Measurements from ENCODE around the gene CGB7.
"Not testable (repeated sequence)": the region's sequence is repeated elsewhere in the genome, so short reads cannot be mapped to it uniquely, and the experiment has no call there.

CGB7 gene

DNA sequence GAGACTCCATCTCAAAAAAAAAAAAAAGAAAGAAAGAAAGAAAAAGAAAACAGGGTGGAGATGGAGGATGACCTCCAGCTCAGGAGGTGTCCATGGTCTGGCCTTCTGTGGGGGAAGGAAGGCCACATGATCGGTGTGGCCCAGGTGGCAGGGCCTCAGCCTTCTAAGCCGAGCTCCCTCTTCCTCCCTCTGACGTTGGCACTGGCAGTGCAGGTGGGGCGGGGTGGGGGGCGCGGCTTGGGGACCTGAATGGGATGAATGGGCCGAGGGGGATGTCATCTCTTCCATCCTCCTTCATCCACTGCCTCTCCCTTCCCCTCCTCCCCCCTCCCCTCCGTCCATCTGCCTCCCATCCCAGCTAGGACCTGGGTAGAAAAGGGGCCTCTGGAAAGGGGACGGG, 17.8 kb downstream of the CGB7 start:
- not testable (repeated sequence) for DNase-seq

DNA sequence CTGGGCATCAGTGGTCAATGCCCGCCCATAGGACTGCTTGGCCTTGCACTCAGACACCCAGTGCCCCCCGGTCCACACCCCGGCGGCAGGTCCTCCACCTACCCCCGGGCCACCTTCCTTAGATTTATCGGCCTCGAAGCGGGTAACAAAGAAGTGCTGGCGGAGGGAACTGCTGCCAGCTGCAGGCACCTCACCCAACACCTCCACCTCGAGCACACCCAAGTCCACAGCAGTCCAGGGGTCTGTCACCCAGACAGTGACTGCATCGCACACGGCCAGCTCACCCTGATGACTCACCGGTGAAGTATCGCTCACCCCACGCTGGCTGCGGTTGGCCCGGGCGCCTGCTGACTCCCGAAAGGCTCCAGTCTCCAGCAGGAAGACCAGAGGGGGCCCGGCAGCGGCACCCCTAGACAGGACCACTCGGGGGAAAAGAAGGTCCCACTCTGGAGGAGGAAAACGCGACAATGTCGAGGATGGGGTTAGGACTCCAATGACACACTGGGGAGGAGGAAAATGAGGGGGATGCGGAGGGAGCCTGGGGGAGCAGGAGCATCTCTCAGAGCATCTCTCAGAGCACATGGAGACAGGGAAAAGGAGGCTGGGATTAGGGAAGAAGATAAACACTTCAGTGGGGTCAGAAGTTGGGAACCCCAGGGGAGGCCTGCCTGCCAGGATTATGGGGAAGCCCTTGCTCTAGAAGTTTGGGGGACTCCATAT, 18.8 kb downstream of the CGB7 start:
- DNase-seq: not testable (repeated sequence)

DNA sequence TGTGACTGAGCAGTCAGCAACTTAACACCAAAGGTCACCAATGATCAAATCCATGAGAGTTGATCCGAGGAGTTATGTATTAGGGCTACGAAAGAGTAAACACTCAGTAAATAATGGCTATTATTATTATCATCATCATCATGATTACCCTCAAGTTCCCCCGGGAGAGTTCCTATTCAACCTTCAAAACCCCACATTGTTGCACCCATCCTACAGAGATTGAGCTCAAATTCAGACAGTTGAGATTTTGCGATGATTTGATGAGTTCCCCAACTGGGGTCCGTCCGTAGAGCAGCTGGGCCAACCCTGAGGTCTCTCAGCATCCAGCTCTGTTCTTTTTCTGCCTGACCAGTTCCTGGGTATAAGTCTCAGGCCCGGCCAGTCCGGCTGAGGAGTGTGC, 19.4 kb downstream of the CGB7 start:
- DNase-seq: not testable (repeated sequence)

DNA sequence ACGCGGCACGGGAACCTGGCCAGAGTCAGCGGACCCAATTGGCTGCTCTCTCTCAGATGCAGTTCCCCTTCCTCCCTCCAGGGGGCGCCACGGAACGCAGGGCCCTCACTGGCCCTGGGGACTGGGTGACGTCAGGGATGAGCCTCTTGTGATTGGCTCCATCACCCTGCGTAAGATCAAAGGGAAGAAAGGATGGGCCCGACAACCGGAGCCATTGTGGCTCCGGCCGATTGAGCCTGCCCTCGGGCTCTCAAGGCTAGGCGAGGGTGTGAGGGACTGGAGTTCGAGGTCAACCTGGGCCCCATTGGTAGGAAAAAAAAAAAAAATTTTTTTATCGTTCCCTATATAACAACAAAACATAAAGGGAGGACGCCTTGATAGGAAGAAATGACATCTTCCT, 20.7 kb downstream of the CGB7 start, which contains the start of gene CGB1:
CGB1 (minus strand) TSS at position 81 of the 400 bp plus-strand sequence. CDS start 184 bp downstream, outside the sequence.
- DNase-seq: not testable (repeated sequence)

DNA sequence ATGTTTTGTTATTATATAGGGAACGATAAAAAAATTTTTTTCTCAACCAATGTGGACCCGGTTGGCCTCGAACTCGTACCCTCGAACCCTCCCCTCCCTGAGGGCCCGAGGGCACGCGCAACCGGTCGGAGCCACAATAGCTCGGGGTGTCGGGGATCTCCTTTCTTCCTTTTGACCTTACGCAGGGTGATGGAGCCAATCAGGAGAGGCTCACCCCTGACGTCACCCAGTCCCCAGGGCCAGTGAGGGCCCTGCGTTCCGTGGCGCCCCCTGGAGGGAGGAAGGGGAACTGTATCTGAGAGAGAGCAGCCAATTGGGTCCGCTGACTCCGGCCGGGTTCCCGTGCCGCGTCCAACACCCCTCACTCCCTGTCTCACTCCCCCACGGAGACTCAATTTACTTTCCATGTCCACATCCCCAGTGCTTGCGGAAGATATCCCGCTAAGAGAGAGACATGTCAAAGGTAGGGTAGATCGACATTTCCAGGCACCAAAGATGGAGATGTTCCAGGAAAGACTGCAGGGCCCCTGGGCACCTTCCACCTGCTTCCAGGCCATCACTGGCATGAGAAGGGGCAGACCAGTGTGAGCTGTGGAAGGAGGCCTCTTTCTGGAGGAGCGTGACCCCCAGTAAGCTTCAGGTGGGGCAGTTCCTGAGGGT, 25.8 kb downstream of the CGB7 start, which contains the start of gene CGB2:
CGB2 (plus strand) TSS at position 249 of the 660 bp plus-strand sequence; CDS start at position 455, 206 bp downstream.
- DNase-seq: not testable (repeated sequence)

DNA sequence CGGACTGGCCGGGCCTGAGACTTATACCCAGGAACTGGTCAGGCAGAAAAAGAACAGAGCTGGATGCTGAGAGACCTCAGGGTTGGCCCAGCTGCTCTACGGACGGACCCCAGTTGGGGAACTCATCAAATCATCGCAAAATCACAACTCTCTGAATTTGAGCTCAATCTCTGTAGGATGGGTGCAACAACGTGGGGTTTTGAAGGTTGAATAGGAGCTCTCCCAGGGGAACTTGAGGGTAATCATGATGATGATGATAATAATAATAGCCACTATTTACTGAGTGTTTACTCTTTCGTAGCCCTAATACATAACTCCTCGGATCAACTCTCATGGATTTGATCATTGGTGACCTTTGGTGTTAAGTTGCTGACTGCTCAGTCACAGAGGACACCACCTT, 27.2 kb downstream of the CGB7 start:
- not testable (repeated sequence) for DNase-seq

DNA sequence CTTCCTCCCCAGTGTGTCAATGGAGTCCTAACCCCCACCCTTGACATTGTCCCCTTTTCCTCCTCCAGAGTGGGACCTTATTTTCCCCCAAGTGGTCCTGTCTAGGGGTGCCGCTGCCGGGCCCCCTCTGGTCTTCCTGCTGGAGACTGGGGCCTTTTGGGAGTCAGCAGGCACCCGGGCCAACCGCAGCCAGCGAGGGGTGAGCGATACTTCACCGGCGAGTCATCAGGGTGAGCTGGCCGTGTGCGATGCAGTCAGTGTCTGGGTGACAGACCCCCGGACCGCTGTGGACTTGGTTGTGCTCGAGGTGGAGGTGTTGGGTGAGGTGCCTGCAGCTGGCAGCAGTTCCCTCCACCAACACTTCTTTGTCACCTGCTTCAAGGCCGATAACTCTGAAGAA, 27.8 kb downstream of the CGB7 start:
- not testable (repeated sequence) for DNase-seq

DNA sequence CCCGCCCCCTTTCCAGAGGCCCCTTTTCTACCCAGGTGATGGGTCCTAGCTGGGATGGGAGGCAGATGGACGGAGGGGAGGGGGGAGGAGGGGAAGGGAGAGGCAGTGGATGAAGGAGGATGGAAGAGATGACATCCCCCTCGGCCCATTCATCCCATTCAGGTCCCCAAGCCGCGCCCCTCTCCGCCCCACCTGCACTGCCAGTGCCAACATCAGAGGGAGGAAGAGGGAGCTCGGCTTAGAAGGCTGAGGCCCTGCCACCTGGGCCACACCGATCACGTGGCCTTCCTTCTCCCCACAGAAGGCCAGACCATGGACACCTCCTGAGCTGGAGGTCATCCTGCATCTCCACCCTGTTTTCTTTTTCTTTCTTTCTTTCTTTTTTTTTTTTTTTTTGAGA, 28.9 kb downstream of the CGB7 start:
- DNase-seq: not testable (repeated sequence)

DNA sequence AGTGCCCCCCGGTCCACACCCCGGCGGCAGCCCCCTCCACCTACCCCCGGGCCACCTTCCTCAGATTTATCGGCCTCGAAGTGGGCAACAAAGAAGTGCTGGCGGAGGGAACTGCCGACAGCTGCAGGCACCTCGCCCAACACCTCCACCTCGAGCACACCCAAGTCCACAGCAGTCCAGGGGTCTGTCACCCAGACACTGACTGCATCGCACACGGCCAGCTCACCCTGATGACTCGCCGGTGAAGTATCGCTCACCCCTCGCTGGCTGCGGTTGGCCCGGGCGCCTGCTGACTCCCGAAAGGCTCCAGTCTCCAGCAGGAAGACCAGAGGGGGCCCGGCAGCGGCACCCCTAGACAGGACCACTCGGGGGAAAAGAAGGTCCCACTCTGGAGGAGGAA, 31.9 kb downstream of the CGB7 start:
- DNase-seq: not testable (repeated sequence)

DNA sequence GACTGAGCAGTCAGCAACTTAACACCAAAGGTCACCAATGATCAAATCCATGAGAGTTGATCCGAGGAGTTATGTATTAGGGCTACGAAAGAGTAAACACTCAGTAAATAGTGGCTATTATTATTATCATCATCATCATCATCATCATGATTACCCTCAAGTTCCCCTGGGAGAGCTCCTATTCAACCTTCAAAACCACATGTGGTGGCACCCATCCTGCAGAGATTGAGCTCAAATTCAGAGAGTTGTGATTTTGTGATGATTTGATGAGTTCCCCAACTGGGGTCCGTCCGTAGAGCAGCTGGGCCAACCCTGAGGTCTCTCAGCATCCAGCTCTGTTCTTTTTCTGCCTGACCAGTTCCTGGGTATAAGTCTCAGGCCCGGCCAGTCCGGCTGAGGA, 32.5 kb downstream of the CGB7 start:
- DNase-seq: not testable (repeated sequence)

DNA sequence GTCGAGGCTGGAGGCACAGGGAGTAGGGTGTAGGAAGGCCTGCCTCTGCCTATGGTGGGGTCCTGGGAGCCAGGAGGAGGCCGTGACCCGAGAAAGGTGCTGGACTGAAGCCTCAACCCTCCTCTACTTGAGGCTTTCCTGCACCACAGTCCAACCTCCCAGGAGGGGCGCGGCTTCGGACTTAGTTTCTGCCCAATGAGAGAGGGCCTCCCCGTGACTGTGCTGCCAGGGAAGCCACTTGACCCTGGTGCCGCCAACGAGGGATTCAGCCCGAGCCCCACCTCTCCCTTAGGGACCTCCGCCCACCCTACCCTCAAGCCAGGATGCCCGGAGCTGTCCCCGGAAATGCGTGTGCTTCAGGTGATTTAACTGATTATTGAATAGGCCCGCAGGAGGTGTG, 33.3 kb downstream of the CGB7 start, which contains the start of gene CGB3:
CGB3 (minus strand) TSS at position 101 of the 400 bp plus-strand sequence. CDS start 362 bp downstream, outside the sequence.
- not testable (repeated sequence) for DNase-seq

DNA sequence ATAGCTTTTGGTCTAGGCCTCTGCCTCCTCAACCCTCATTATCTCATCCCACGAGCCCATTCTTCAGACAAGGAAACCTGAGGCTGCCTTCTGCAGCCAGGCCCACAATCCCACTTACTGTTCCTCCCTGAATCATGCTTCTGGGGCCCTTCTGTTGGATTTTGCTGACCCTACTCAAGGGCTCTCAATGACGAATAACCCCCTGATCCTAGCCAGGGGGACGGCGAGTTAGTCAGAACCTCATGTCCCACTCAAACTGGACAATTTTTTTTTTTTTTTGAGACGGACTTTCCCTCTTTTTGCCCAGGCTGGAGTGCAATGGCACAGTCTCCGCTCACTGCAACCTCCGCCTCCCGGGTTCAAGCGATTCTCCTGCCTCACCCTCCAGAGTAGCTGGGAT, 35.4 kb downstream of the CGB7 start:
- no peak for DNase-seq

DNA sequence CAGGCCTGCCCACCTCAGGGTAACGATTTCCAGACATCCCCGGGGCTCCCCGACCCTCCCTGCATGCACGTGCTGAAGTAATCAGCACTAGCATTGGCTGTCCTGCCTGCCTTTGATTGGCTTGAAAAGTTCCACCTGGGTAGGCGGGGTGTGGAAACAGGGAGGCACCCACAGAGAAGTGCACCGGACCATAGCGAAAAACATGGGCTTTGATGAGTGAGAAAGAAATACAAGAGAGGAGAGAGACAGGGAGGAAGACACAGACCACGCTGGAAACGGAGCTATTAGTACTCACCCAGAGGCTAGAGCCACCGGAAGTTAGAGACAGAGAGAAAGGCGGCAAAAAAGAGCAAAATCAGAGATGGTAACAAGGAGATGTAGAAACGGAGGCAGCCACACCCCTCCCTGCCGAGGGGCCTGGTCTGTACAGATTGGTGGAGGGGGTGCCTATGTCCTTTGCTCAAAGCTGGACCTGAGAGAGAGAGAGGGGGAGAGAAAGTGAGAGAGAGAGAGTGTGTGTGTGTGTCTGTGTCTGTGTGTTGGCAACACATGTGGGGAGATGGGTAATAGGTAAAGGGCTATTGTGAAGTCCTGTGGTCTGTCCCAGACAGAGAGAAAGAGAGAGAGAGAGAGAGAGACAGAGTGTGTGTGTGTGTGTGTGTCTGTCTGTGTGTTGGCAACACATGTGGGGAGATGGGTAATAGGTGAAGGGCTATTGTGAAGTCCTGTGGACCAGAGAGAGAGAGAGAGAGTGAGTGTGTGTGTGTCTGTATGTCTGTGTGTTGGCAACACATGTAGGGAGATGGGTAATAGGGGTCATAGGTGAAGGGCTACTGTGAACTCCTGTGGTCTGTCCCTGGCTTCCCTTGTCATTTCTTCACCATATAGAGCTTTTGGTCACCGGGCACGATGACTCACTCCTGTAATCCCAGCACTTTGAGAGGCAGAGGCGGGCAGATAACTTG, 36.3 kb downstream of the CGB7 start:
- no peak for DNase-seq

DNA sequence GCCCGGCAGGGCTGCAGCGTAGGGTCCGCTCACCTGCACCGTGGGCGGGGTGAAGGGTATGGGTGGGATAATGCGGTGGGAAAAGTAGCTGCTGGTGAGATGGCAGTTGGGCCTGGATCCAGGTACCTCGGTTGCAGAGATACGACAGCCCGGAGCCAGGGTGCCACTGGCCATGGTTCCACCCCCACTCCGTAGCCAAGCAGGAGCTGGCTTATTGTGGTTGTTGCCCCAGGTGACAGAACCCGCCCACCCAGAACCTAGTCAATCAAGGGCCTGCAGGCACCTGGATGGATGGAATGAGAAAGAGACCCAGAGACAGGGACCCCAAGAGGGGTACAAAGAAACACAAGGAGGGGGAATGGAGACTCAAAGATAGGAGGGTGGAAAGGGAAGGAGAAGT, 37.2 kb downstream of the CGB7 start:
- DNase-seq: no peak

DNA sequence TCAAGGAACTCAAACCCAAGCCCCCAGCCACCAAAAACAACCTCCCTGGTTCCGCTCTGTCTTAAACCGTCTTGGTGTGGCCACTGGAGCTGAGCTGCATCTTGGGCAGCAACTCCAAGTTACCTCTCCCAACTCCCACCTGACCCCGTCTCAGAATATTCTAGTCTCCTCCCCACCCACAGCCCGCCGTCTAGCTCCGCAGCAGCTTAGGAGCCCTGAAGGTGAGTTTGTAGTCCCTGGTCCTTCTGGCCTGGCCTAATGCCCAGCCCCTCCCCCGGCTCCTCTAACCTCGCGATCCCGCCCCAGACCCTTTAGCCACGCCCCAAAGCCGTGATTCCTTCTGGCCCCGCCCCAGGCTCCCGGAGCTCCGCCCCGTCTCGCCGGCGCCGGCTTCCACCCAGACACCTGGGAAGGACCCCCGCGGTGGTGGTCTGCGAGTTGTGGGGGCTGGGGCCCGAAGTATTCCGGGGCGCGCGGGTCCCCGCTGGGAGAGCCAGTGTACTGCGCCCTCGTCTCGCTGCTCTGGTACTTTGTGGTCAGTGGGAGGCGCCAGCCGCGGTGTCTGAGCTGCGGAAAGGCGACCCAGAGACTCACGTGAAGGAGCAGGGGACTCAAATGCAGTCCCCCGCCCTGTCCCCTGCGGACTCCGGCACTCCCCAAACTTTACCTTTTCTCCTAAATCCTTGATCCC, 38.2 kb downstream of the CGB7 start:
- no peak for DNase-seq

DNA sequence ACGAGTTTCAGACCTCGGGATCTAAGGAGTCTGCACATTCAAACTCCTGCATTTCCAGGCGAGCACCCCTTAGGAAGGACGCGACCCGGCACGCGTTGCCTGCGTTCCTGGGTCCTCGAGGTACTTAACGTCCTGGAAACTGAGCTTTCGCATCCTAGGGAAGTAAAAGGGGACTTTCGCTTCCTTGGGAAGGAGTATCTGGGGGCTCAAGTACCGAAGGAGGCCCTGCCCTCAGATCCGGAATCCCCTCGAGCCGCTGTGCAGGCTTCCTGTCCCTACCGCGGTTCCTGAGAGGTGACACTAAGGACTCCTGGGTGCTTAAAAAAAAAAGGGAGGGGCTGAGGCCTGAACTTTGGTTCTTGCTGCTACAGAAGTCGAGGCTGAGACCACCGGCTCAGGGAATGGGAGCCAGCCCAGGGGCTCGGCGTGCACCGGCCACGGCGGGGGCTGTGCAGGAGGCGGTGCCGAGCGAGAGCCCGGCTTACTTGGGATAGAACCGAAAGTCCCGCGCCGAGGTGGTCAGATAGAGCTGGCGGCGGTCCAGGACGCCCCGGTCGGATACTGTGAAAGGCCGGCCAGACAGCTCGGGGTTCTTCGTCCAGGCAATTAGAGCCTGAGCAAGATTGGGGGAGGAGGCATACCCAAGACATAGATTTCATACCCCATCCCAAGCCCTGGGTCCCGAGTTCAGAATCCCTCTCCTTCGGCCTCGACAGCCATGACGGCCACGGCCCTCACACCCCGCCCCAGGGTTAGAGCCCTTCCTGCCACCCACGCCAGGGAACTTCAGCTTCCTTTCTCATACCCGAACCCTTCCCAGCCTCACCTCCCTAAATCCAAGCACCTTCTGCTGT, 38.9 kb downstream of the CGB7 start:
- not testable (repeated sequence) for DNase-seq

DNA sequence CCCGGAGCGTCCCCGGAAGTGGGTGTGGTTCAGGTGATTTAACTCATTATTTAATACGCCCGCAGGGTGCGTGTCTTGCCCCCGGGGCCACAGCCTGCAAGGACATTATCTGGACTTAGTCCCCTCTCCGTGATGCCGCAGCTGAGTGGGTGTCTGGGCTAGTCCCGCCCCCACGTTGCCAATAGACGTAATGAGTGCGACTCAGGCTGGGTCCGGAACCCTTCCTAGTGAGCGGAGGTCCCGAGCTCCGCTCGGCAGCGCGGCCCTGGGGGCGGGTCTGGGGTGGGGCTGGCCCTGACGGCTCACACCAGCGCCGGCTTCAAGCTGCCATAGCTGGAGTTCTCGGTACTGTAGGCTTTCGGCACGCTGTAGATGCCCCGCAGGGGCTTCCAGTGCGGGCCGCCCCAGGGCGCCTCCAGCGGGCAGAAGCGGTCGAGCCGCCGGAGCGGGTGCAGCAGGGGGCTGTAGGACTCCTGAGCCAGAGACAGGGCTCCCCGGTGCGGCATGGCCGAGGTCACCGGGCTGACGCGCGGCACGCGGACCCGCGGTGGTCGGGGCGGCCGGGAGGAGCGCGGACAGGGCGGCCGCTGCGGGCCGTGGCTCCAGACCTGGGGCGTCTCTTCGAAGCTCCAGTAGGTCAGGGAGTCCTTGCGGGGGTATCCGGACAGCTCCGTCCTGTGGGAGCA, 39.7 kb downstream of the CGB7 start:
- no peak for DNase-seq

DNA sequence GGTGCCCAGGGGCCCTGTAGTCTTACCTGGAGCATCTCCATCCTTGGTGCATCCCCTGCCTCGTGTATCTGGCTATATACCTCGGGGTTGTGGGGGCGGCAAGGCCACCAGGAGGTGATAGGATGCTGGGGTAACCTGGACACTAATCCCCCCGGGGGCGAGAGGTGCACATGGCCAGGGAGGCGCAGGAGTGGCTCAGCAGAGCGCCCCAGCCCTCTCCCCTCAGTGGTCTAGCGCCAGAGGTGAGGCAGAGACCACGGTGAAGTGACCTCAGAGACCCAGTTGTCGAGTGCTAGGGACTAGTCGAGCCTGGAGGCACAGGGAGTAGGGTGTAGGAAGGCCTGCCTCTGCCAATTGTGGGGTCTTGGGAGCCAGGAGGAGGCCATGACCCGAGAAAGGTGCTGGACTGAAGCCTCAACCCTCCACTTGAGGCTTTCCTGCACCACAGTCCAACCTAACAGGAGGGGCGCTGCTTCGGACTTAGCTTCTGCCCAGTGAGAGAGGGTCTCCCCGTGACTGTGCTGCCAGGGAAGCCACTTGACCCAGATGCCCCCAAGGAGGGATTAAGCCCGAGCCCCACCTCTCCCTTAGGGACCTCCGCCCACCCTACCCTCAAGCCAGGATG, 40.4 kb downstream of the CGB7 start, which contains the start of gene LHB:
LHB (minus strand) TSS at position 51 of the 625 bp plus-strand sequence; CDS start at position 41, 10 bp downstream.
- DNase-seq: no peak

DNA sequence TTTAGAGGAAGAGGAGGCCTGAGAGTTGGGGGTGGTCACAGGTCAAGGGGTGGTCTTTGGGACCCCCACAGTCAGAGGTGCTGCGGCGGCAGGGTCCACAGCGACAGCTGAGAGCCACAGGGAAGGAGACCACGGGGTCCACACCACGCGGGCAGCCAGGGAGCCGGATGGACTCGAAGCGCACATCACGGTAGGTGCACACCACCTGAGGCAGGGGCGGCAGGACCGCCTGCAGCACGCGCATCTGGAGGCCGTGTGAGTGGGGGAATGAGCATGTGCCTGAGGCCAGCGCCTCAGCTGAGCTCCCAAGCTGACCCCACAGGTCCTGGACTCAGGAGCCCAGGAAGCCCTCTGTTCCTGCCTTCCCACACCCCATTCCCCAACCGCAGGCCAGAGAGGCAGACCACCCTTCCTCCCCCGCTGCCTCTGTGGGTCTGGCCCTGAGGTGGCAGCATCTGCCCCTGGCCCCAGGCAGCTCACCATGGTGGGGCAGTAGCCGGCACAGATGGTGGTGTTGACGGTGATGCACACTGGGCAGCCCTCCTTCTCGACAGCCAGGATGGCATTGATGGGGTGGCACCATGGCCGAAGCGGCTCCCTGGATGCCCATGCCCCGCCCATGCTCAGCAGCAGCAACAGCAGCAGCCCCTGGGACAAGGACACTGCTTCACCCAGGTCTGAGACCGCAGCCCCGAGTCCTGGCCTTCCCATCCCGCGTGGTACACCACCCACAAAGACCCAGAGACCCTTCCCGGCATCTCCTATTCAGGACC, 41.3 kb downstream of the CGB7 start:
- no peak for DNase-seq
